GM23338 (cell line): ENCODE results near the gene KRTAP5-1.

Source experiments
- CREB1 ChIP-seq: fragments of 250-450 bp; sonication (Bioruptor Pico); IDR thresholded peaks from 2 replicates; pipeline ENCODE4 v1.5.0; 2020; ENCODE audit warnings: low read depth, mild to moderate bottlenecking, moderate library complexity
- POLR2AphosphoS5 ChIP-seq: IDR thresholded peaks from 2 replicates; pipeline ENCODE4 v1.6.1; 2016; ENCODE audit warnings: antibody characterized with exemption, low read depth
- TF ChIP-seq, protein P1 (sequence below), 2 experiments: fragments of 200-600 bp in 1 of 2; sonication (generic) in 1 of 2; conservative IDR thresholded peaks; 2 replicates each; pipeline versions ENCODE4 v1.5.1 to v1.6.1; 2016 to 2017; ENCODE audit warnings: antibody characterized with exemption in 2 of 2, low read depth in 2 of 2, mild to moderate bottlenecking in 2 of 2, moderate library complexity in 1 of 2
- TF ChIP-seq, protein P2 (sequence below): IDR thresholded peaks from one replicate; pipeline ENCODE4 v1.6.1; 2018; ENCODE audit warnings: antibody characterized with exemption; ENCODE audit not compliant: unreplicated experiment

DNA sequence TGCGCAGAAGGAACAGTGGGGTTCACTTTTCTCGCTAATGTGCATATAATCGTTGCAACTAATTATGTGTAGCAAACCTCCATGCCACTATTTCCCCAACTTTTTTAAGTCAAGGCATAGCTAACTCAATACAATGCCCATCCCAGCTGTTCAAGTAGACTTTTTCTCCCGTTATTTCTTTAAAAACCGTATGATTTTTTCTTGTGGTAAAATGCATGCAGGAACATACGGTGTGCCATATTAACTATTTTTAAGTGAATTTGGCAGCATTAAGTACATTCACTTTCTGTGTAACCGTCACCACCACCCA lies 10.2 kb downstream of the KRTAP5-1 start:
- TF ChIP-seq, protein P1, sequence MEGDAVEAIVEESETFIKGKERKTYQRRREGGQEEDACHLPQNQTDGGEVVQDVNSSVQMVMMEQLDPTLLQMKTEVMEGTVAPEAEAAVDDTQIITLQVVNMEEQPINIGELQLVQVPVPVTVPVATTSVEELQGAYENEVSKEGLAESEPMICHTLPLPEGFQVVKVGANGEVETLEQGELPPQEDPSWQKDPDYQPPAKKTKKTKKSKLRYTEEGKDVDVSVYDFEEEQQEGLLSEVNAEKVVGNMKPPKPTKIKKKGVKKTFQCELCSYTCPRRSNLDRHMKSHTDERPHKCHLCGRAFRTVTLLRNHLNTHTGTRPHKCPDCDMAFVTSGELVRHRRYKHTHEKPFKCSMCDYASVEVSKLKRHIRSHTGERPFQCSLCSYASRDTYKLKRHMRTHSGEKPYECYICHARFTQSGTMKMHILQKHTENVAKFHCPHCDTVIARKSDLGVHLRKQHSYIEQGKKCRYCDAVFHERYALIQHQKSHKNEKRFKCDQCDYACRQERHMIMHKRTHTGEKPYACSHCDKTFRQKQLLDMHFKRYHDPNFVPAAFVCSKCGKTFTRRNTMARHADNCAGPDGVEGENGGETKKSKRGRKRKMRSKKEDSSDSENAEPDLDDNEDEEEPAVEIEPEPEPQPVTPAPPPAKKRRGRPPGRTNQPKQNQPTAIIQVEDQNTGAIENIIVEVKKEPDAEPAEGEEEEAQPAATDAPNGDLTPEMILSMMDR (conservative IDR thresholded peaks at IDR 0.05; ENCODE audit: low read depth in 2 of 2): no peak; a peak in 1 of 4 replicates
- TF ChIP-seq, protein P2, sequence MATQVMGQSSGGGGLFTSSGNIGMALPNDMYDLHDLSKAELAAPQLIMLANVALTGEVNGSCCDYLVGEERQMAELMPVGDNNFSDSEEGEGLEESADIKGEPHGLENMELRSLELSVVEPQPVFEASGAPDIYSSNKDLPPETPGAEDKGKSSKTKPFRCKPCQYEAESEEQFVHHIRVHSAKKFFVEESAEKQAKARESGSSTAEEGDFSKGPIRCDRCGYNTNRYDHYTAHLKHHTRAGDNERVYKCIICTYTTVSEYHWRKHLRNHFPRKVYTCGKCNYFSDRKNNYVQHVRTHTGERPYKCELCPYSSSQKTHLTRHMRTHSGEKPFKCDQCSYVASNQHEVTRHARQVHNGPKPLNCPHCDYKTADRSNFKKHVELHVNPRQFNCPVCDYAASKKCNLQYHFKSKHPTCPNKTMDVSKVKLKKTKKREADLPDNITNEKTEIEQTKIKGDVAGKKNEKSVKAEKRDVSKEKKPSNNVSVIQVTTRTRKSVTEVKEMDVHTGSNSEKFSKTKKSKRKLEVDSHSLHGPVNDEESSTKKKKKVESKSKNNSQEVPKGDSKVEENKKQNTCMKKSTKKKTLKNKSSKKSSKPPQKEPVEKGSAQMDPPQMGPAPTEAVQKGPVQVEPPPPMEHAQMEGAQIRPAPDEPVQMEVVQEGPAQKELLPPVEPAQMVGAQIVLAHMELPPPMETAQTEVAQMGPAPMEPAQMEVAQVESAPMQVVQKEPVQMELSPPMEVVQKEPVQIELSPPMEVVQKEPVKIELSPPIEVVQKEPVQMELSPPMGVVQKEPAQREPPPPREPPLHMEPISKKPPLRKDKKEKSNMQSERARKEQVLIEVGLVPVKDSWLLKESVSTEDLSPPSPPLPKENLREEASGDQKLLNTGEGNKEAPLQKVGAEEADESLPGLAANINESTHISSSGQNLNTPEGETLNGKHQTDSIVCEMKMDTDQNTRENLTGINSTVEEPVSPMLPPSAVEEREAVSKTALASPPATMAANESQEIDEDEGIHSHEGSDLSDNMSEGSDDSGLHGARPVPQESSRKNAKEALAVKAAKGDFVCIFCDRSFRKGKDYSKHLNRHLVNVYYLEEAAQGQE: no peak
- no peak for TF ChIP-seq POLR2AphosphoS5
- no peak for TF ChIP-seq CREB1 (CRISPR knock-in tag)
